ENCODE measurements around the gene CAPN10.

The CAPN10 gene

DNA sequence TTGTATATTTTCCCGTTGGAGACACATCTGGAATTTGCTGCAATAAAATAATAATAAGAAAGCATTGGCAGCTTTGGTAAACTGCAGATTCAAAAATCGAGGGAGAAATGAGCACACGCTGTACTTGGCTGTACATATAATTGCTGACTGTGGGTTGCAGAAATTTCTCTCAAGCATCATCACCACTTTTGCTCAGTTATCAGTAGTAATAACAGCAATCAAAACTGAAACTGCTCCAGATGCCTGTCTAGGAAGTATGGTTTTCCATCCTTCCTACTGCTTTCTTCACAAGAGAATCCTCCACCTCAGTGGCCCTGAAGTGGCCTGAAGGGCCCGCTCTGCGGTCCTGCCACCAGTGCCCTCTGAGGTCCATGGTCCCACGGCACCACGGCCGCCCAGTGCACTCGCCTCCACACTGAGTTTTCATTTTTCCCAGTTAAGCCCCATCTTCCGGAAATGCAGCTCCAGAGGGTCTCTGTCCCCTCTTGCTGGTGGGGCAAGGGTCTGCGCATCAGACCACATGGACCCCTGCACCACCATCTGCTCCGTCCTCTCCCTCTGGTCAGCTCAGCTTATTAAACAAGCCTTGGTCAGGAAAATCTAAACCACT lies 22.5 kb upstream of the CAPN10 start:
- no peak for DNase-seq (ENCODE audit: low spot score)
- FAIRE-seq, result no peak

DNA sequence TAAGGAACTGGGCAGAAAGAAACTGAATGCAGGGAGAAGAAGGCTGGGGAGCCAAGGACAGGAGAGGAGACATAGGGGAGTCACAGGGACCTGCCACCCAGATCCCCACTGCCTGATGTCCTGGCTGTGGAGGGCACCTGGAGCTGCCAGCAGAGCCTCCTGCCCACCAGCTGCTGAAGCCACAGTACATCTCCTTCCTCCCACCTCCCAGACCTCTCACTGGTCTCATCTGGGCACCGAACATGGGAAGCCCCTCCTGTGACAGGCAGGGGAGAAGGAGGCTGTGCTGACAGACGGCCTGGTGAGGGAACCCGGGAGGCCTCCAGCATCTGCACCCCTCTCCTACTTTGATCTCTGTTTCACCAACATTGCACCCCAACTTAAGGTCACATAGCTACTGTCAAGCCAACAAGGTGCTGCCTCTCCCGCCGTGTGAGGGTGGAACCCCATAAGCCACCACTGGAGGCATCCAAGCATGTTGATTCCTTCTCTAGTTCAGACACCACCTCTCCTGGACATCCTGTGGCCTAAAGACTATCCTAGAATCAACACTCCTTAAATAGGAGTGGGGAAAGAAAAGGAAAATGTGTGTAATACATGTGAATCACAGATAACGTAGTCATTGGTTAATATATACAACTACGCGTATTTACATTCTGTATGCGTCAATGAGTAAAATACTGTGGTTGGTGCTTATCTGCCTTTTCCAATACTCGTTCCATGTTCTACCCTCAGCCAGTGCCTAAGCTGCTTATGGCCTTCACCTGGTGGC lies 21.8 kb upstream of the CAPN10 start:
- DNase-seq (ENCODE audit: low spot score), result no peak
- FAIRE-seq, result no peak

DNA sequence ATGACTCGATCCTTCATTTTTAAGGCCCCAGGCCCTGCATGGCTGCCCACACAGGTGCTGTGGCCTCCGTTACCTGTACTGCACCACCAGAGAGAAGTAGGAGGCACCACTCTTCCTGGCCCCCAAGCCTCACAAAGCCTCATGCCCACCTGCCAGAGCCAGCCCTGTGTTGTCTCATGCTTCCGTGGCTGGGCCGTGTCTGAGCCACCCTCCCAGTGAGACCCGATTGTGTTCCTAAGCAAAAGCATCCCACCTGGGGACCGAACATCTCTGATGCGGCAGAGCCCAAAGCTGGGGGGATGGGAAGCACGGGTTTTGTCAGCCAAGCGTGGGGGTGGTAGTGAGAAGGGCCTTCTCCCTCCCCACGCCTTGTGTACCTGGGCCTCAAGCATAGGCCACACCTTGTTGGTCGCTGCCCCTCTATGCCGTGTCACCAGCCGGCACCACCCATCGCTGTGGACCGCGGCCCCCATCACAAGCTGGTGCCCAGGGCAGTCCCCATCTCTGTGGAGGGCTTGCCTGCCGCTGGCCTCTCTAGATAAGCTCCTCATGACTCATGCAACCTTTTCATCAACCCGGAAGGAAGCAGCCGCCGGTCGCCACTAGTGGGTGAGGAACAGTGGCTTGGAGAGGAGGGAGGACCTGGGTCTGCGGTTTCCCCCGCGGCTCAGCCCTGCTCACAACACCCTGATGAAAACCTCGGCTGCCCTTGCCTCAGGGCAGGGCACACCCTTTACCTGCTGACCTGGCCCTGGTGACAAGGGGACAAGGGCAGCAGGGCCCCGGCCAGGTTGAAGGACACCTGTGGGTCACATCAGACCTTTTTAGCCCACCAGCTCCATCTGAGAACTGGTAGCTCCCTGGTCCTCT lies 21.0 kb upstream of the CAPN10 start:
- FAIRE-seq, result peak; percentile 27
- DNase-seq (ENCODE audit: low spot score), result peak; percentile 75

DNA sequence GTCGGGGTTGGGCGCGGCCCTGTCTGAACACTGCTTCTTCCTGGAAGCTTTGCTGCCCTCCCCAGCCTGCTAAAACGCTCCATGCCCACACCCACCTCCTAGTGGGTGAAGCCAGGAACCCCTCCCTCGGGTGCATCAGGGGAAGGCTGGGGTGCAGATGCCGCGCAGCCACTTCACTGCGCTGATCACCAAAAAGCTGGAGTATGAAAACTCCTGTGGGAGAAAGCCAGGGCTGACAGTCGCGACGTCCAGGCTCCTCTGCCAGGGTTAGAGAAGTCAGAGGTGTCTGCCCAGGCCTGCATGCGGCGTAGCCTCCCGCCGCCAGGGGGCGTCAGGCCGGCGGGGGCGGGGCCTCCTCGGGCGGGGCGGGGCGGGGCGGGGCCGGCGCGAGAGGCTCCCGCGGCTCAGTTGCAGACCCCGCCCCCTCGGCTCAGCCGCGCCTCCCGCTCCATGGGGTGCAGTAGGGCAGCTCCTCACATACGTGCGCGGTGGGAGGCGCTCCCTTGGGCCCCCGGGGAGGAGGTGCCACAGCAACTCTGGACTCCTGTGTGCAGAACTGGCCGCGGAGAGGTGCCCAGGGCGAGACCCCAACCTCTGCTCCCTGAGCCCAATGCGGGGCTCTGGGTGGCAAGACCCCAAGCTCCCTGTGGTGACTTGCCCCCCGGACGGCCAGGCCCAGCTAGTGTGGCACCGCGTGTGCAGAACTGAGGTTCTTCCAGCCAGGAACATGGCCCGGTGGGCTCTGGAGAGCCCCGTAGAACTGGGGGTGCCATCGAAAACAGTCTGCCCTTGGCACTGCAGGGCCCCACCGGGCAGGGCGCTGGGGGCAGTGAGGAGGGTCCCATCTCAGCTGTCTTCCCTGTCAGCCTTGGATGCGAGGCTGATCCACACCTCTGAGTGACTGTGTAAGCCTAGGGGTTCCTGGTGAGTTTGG lies 20.1 kb upstream of the CAPN10 start:
- DNase-seq (ENCODE audit: low spot score), result peak; percentile 90
- FAIRE-seq, result no peak

- DNase-seq (ENCODE audit: low spot score) (no peak), FAIRE-seq (no peak)
Measured at GRCh38 chr2:240567137-240567871, 19.2 kb upstream of the CAPN10 start.

- FAIRE-seq (no peak), DNase-seq (ENCODE audit: low spot score) (peak; percentile 69)
Measured at GRCh38 chr2:240567872-240568677, 18.5 kb upstream of the CAPN10 start, which contains the start of gene RNPEPL1. Gene RNPEPL1 (plus strand): TSS chr2:240568484. CDS start chr2:240568587, 103 bp downstream.

DNA sequence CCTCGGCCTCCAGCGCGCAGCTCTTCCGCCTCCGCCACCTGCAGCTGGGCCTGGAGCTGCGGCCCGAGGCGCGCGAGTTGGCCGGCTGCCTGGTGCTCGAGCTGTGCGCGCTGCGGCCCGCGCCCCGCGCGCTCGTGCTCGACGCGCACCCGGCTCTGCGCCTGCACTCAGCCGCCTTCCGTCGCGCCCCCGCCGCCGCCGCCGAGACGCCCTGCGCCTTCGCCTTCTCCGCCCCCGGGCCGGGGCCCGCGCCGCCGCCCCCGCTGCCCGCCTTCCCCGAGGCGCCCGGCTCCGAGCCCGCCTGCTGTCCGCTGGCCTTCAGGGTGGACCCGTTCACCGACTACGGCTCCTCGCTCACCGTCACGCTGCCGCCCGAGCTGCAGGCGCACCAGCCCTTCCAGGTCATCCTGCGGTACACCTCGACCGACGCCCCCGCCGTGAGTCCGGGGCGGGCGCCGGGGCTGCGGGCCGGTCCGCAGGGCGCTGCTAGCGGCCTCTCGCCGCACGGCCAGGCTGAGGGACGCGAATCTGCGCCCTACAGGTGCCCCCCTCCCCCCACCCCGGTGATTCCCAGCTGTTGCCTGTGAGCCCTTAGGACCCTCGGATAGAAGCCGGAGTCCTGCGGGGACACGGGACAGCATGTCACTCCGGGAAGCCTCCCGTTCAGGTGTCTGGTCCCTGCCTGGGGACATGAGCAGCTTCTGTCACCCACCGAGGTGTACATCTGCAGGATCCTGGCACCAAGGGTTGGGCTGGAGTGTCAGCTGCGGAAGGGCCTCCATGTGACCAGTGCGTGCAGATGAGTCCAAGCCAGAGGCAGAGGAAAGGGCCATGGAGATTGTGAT lies 17.6 kb upstream of the CAPN10 start:
- FAIRE-seq, result peak; percentile 82
- peak; percentile 79 for DNase-seq (ENCODE audit: low spot score)

GRCh38 chr2:240569523-240569997 lies 17.0 kb upstream of the CAPN10 start:
- DNase-seq (ENCODE audit: low spot score), result no peak
- FAIRE-seq, result no peak

DNA sequence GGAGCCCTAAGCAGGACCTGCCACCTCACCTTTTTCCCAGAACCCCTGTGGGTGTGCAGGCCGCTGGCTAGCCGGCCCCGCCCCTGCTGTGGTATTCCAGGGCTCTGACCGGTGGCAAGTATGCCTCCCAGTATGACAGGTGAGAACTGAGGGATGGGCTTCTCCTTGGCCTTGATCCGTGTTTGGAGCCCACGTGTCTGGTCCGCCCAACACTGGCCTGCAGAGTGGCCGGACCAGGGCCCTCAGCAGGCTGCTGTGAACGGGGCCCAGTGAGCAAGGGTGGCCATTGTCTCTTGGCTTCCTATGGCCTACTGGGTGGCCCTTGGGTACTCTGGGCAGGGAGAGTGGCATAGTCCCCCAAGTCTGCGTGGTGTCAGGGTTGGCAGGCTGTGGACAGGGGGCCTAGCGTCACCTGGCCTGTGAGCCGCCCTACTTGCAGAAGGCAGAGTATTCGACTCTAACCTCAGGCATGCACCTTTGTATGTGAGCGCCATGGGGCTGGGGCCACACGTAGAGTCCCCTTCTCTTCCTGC lies 16.5 kb upstream of the CAPN10 start:
- DNase-seq (ENCODE audit: low spot score), result no peak
- FAIRE-seq, result no peak

- no peak for FAIRE-seq
- no peak for DNase-seq (ENCODE audit: low spot score)
Measured at GRCh38 chr2:240570531-240571313, 15.8 kb upstream of the CAPN10 start.

DNA sequence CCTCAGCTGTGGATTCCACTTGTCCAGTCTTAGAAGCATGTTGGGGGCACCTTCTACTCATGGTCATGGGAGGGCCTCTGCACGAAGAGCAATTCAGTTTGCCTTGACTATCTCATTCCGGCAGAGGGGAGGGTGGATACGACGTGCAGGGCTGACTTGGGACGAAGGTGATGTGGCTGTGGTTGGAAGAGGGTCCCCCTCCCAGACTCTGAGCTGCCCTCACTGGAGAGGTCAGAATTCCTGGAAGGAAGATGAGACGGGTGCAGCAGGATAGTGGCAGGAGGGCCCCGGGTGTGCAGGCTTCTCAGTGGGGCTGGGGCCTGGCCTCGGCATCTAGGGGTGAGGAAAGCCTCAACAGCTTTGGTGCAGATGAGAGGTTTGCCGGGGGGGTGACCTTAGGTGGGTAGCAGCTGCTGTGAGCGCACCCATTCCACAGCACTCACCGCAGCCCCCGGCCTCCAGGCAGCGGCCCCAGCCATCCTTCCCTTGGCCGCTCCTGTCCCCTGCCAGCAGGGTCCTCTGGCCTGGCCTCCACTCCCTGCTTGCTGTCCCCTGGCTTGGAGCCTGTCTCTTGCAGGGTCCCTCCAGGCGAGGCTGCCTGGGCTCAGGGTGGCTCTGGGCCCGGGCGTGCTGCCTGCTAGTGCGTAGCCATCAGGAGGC lies 15.1 kb upstream of the CAPN10 start:
- peak; percentile 66 for FAIRE-seq
- DNase-seq (ENCODE audit: low spot score), result no peak

GRCh38 chr2:240572141-240573031 lies 14.1 kb upstream of the CAPN10 start:
- FAIRE-seq (no peak), DNase-seq (ENCODE audit: low spot score) (no peak)

DNA sequence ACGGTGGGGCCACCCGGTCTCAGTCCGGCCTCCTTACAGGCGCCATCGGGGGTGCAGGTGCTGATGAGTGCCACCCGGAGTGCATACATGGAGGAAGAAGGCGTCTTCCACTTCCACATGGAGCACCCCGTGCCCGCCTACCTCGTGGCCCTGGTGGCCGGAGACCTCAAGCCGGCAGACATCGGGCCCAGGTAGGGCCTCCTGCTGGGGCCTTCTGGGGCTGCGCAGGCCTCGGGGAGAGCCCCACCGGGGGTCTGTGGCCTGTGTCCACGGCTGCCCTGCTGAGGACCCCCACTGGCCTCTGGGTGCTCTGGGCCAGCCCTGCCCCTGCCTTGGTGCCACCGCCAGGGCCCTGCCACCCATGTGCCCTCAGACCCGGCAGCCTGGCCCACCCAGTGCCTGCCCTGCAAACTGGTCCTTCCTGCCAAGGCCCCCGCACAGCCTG lies 13.4 kb upstream of the CAPN10 start:
- DNase-seq (ENCODE audit: low spot score), result no peak

DNA sequence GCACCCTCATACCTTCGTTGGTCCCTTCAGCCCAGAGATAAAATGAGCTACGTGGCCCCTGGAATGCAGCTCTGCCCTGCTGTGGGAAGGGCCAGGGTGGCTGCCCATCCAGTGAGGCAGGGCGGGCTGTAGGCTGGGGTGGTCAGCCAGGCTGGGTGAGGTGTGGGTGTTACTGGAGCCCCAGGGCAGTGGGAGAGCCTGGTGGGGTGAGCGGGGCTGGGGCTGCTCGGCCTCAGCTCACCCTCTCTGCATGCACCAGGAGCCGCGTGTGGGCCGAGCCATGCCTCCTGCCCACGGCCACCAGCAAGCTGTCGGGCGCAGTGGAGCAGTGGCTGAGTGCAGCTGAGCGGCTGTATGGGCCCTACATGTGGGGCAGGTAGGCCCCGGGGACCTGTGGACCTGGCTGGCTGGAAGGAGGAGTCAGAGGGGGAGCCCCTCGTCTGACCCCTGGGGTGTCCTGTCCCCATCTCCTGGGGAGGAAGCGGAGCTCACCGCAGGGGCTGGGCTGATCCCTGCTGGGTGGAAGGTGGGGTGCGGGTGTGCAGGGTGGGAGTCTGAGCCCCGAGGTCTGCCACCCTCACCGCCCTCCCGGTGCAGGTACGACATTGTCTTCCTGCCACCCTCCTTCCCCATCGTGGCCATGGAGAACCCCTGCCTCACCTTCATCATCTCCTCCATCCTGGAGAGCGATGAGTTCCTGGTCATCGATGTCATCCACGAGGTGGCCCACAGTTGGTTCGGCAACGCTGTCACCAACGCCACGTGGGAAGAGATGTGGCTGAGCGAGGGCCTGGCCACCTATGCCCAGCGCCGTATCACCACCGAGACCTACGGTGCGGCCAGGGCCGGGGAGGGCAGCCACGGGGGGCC lies 12.8 kb upstream of the CAPN10 start:
- DNase-seq (ENCODE audit: low spot score) (no peak), FAIRE-seq (no peak)

More for the DNA sequence above, 13.4 kb upstream of the CAPN10 start:
- FAIRE-seq, result no peak

Data from urothelium cell line (cell line).